K562 (cell line): ENCODE measurements around the gene APOBEC3F. TPM values are rescaled to one million over a fixed set of nuclear protein-coding genes. Genes with fewer than 3 reads are reported as not detected.

ENCODE experiments used
- ATAC-seq: fragments of 200-7000 bp; cut with Tn5 transposase; 3 replicates; pipeline ENCODE4 v1.9.1; 2020; ENCODE audit warnings: moderate library complexity
- BruUV-seq: library from RNA; stranded (reverse); fragments of 400-500 nt; replicated peaks from 2 replicates; lab custom pipeline; 2021; lab: Mats Ljungman, UMichigan
- CTCF ChIA-PET: fragments of 300-600 bp; formaldehyde crosslinking; extraction: SDS; loops from one replicate; lab custom pipeline; 2021; ENCODE audit warnings: low intra/inter-chr PET ratio; lab: Yijun Ruan, JAX
- POLR2A ChIA-PET: fragments of 300-600, 350-650 bp; sonication (Branson Sonifier 250); formaldehyde crosslinking; extraction: SDS; loops from one replicate; lab custom pipeline; 2021; ENCODE audit warnings: antibody characterized with exemption, inconsistent platforms; lab: Yijun Ruan, JAX
- DNase-seq, 4 experiments: peaks; one replicate each; pipeline versions ENCODE4 v3.0.0 to v3.0.0-alpha.2; 2011 to 2018; ENCODE audit warnings: low spot score in 3 of 4, mixed read lengths in 3 of 4; ENCODE audit errors: extremely low read depth in 1 of 4
- FAIRE-seq: peaks from 2 replicates; lab custom pipeline; 2011; peaks lifted over from hg19 to GRCh38; lab: Jason Lieb, UNC
- H2AFZ ChIP-seq: 2 replicates; pipeline ENCODE4 v1.6.0; 2011; ENCODE audit warnings: low read depth, low read length, control low read depth, inconsistent platforms
- H3K27ac ChIP-seq: fragments of 200-600 bp; 3 replicates; pipeline ENCODE4 v1.8.0; 2011; ENCODE audit warnings: low read depth, mild to moderate bottlenecking, control low read depth, inconsistent platforms, low read length, moderate library complexity, mixed read lengths; ENCODE audit errors: extremely low read depth
- H3K27me3 ChIP-seq, 2 experiments: fragments of 300-600 bp in 1 of 2; 2 replicates in 1 of 2; 3 replicates in 1 of 2; pipeline versions ENCODE4 v1.6.0 to v1.8.0; 2011; ENCODE audit warnings: inconsistent platforms in 2 of 2, low read length in 2 of 2, mild to moderate bottlenecking in 1 of 2, mixed read lengths in 1 of 2, moderate library complexity in 1 of 2; ENCODE audit not compliant: control insufficient read depth in 2 of 2, insufficient read depth in 2 of 2
- H3K36me3 ChIP-seq: fragments of 300-600 bp; 3 replicates; pipeline ENCODE4 v1.8.0; 2011; ENCODE audit warnings: mild to moderate bottlenecking, low read length, inconsistent platforms; ENCODE audit not compliant: control insufficient read depth, insufficient read depth
- H3K4me1 ChIP-seq, 2 experiments: fragments of 200-600 bp in 1 of 2; replicated peaks in 1 of 2; 2 replicates in 1 of 2; 3 replicates in 1 of 2; pipeline versions ENCODE4 v1.5.1 to v1.8.0; 2011; ENCODE audit warnings: inconsistent platforms in 2 of 2, low read length in 2 of 2, mild to moderate bottlenecking in 1 of 2, mixed read lengths in 1 of 2, moderate library complexity in 1 of 2; ENCODE audit not compliant: control insufficient read depth in 2 of 2, insufficient read depth in 2 of 2
- H3K4me2 ChIP-seq: 2 replicates; pipeline ENCODE4 v1.6.1; 2011; ENCODE audit warnings: low read length, control low read depth, inconsistent platforms, mixed read lengths; ENCODE audit not compliant: insufficient read depth
- H3K4me3 ChIP-seq: fragments of 200-600 bp; sonication (generic), shearing (Covaris generic); 2 replicates; pipeline ENCODE4 v1.5.1; 2016; ENCODE audit warnings: control low read depth, inconsistent platforms
- H3K79me2 ChIP-seq: fragments of 200-600 bp; 3 replicates; pipeline ENCODE4 v1.8.0; 2011; ENCODE audit warnings: low read length, inconsistent platforms; ENCODE audit not compliant: control insufficient read depth, insufficient read depth
- H3K9ac ChIP-seq, 2 experiments: 2 replicates each; pipeline versions ENCODE4 v1.6.0 to v1.6.1; 2011; ENCODE audit warnings: low read depth in 2 of 2, low read length in 2 of 2, control low read depth in 1 of 2, inconsistent platforms in 1 of 2, mild to moderate bottlenecking in 1 of 2, mixed read lengths in 1 of 2; ENCODE audit not compliant: insufficient read depth in 1 of 2
- H3K9me1 ChIP-seq: one replicate; pipeline ENCODE4 v1.6.0; 2011; ENCODE audit warnings: inconsistent platforms, mild to moderate bottlenecking, low read length, moderate library complexity; ENCODE audit not compliant: control insufficient read depth, insufficient read depth
- H3K9me3 ChIP-seq: replicated peaks from 2 replicates; pipeline ENCODE4 v1.5.1; 2011; ENCODE audit warnings: low read depth, low read length, inconsistent platforms; ENCODE audit not compliant: control insufficient read depth, insufficient read depth
- H4K20me1 ChIP-seq: replicated peaks from 2 replicates; pipeline ENCODE4 v1.6.1; 2011; ENCODE audit warnings: low read length, inconsistent platforms, mixed read lengths; ENCODE audit not compliant: control insufficient read depth, insufficient read depth
- EHMT2 ChIP-seq: fragments of 450-650 bp; IDR thresholded peaks from 2 replicates; pipeline ENCODE4 v1.6.1; 2018; ENCODE audit warnings: antibody characterized with exemption
- ELF2 ChIP-seq: fragments of 250-450 bp; sonication (Bioruptor Pico); IDR thresholded peaks from 2 replicates; pipeline ENCODE4 v1.5.0; 2021; ENCODE audit warnings: mild to moderate bottlenecking
- HOXB6 ChIP-seq: fragments of 250-450 bp; sonication (Bioruptor Pico); IDR thresholded peaks from 2 replicates; pipeline ENCODE4 v1.5.1; 2022; ENCODE audit warnings: mild to moderate bottlenecking, borderline replicate concordance
- MED1 ChIP-seq: sonication (generic); formaldehyde crosslinking; IDR thresholded peaks from 2 replicates; pipeline ENCODE4 v1.8.1; 2023; ENCODE audit warnings: missing genetic modification reagents, borderline replicate concordance
- NR2F6 ChIP-seq: fragments of 450-650 bp; formaldehyde crosslinking; IDR thresholded peaks from 2 replicates; pipeline ENCODE4 v1.4.0; 2020; ENCODE audit warnings: mild to moderate bottlenecking
- RBFOX2 ChIP-seq: fragments of 200-400 bp; formaldehyde crosslinking; IDR thresholded peaks from 2 replicates; pipeline ENCODE4 v1.6.1; 2017; ENCODE audit warnings: low read depth, mild to moderate bottlenecking, low read length, moderate library complexity
- SNAPC5 ChIP-seq: fragments of 250-450 bp; sonication (Bioruptor Pico); IDR thresholded peaks from 2 replicates; pipeline ENCODE4 v1.8.0; 2021; ENCODE audit warnings: moderate library complexity, mild to moderate bottlenecking, inconsistent platforms
- SP2 ChIP-seq: IDR thresholded peaks from 2 replicates; pipeline ENCODE4 v1.6.1; 2011; ENCODE audit warnings: mild to moderate bottlenecking, low read depth, low read length, moderate library complexity; ENCODE audit not compliant: poor library complexity, severe bottlenecking; ENCODE audit errors: extremely low read depth
- SRSF3 ChIP-seq: fragments of 200-400 bp; formaldehyde crosslinking; IDR thresholded peaks from 2 replicates; pipeline ENCODE4 v1.6.1; 2016; ENCODE audit warnings: mild to moderate bottlenecking, low read length, moderate library complexity; ENCODE audit not compliant: insufficient read depth
- TFE3 ChIP-seq: fragments of 450-650 bp; formaldehyde crosslinking; IDR thresholded peaks from 2 replicates; pipeline ENCODE4 v1.4.0; 2020; ENCODE audit warnings: mild to moderate bottlenecking, mixed read lengths
- ZNF696 ChIP-seq: fragments of 250-450 bp; sonication (Bioruptor Pico); conservative IDR thresholded peaks from 2 replicates; pipeline ENCODE4 v1.4.0; 2020; ENCODE audit warnings: mild to moderate bottlenecking, moderate library complexity
- WGBS: fragments of 100-300 bp; shearing (Covaris generic); methylation state at CpG from one replicate; pipeline ENCODE4 v1.1.6; 2016; ENCODE audit warnings: low coverage, mixed read lengths; ENCODE audit not compliant: insufficient coverage; ENCODE audit errors: missing lambda C conversion rate; 5-methylcytosine and 5-hydroxymethylcytosine counted together
- in situ Hi-C: fragments of 300-500 bp; cut with MboI; formaldehyde crosslinking; loops from 4 replicates; pipeline ENCODE4 v1.15.0; 2018; ENCODE audit warnings: inconsistent platforms, mixed read lengths
- intact Hi-C: fragments of 100-400 bp; cut with micrococcal nuclease; formaldehyde crosslinking; loops from 2 replicates; pipeline ENCODE4 v1.14.2; 2022
- polyA plus RNA-seq, 8 experiments: library from polyadenylated mRNA; depleted of rRNA in 4 of 8; stranded (reverse) in 5 of 8; unstranded in 3 of 8; fragments of >200 nt; fragmentation: Nextera tagmentation in 2 of 8; fragmentation: Illumina TruSeq in 1 of 8; extraction: Ambion mirVana in 2 of 8; extraction: Trizol in 1 of 8; gene quantifications; 2 replicates each; pipeline versions ENCODE4 v1.2.1 to v1.2.3, GENCODE V29; 2011 to 2014; ENCODE audit warnings: inconsistent platforms in 1 of 8, missing spikeins in 1 of 8
- total RNA-seq, 7 experiments: library from RNA; depleted of rRNA in 6 of 7; stranded (reverse); fragments of >200 nt in 6 of 7; fragmentation: Illumina TruSeq in 2 of 7; extraction: Trizol in 2 of 7; gene quantifications; 2 replicates each; pipeline versions ENCODE4 v1.2.1 to v1.2.3, GENCODE V29; 2011 to 2021; ENCODE audit warnings: low replicate concordance in 1 of 7
- TF ChIP-seq, protein P1 (sequence below): fragments of 450-650 bp; IDR thresholded peaks from 2 replicates; pipeline ENCODE4 v1.7.1; 2018; ENCODE audit warnings: mild to moderate bottlenecking, low read depth; ENCODE audit not compliant: partially characterized antibody

The APOBEC3F gene
- total and polyA plus RNA-seq, 9 of the 15 experiments (the other 6 are each of a cell fraction or from before 2014, with no cell fraction given): 1.1 to 3.3 (median 1.9) TPM

DNA sequence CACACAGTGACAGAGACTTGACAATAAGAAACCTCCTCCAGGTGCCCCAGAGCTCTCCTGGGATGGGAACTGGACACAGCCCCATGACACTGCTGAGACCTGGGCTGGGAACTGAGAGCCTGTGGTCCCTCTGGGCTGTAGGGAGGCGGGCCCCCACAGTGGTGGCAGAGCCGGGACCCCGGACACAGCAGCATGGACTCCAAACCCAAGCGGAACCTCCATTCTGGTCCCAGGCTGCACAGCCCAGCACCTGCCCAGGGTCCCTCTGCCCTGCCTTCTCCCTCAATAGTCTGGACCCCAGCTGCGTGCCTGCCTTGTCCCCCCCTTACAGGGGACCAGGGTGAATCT is 48.0 kb downstream of the APOBEC3F start:
- ATAC-seq: no peak
- no peaks in the 10 kb centered on the region for H3K27me3 ChIP-seq
- POLR2A ChIA-PET: interaction anchor here (0.6 kb wide), 2 partner anchors 10 to 127 kb away, joined by 3 read pairs; no protein-coding TSS in a partner anchor
- no peaks in the 10 kb centered on the region for H3K9me3 ChIP-seq
- no peak overlapping the region for H3K4me2 ChIP-seq
- no peaks in the 10 kb centered on the region for H3K79me2 ChIP-seq
- H2AFZ ChIP-seq: no peak overlapping the region
- H3K9me1 ChIP-seq: no peaks in the 10 kb centered on the region
- CTCF ChIA-PET: no interaction called here
- intact Hi-C loops (no loop called here), in situ Hi-C loops (no loop called here)
- BruUV-seq: no TSS peak
- no peak for DNase-seq
- TF ChIP-seq ELF2 (no peak), SNAPC5 (CRISPR knock-in tag) (no peak), MED1 (no peak), HOXB6 (CRISPR knock-in tag) (no peak), SP2 (no peak), NR2F6 (no peak), SRSF3 (no peak), RBFOX2 (no peak), TFE3 (CRISPR knock-in tag) (no peak), ZNF696 (CRISPR knock-in tag) (no peak), EHMT2 (no peak)
- TF ChIP-seq, protein P1, sequence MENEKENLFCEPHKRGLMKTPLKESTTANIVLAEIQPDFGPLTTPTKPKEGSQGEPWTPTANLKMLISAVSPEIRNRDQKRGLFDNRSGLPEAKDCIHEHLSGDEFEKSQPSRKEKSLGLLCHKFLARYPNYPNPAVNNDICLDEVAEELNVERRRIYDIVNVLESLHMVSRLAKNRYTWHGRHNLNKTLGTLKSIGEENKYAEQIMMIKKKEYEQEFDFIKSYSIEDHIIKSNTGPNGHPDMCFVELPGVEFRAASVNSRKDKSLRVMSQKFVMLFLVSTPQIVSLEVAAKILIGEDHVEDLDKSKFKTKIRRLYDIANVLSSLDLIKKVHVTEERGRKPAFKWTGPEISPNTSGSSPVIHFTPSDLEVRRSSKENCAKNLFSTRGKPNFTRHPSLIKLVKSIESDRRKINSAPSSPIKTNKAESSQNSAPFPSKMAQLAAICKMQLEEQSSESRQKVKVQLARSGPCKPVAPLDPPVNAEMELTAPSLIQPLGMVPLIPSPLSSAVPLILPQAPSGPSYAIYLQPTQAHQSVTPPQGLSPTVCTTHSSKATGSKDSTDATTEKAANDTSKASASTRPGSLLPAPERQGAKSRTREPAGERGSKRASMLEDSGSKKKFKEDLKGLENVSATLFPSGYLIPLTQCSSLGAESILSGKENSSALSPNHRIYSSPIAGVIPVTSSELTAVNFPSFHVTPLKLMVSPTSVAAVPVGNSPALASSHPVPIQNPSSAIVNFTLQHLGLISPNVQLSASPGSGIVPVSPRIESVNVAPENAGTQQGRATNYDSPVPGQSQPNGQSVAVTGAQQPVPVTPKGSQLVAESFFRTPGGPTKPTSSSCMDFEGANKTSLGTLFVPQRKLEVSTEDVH: no peak
- H3K36me3 ChIP-seq: no peaks in the 10 kb centered on the region
- H4K20me1 ChIP-seq: no peaks in the 10 kb centered on the region
- WGBS: 74% methylated on average over 5 of the region's 5 CpGs
- peak overlapping the region in 1 of 2 experiments; percentile 35; a peak in 1 of 4 replicates for H3K9ac ChIP-seq
- no peak overlapping the region for H3K27ac ChIP-seq
- FAIRE-seq: no peak
- peaks cover 2 to 25% of the 10 kb centered on the region in 2 experiments; a peak in 4 of 5 replicates for H3K4me1 ChIP-seq
- no peak overlapping the region for H3K4me3 ChIP-seq
